Loucy (cell line): ENCODE measurements around the gene HTR1E.
"Not testable (repeated sequence)": the region's sequence is repeated elsewhere in the genome, so short reads cannot be mapped to it uniquely, and the experiment has no call there.

Experiments
- H2AFZ ChIP-seq: fragments of 200-600 bp; sonication (generic); 2 replicates; pipeline ENCODE4 v1.6.0; 2016; ENCODE audit warnings: antibody characterized with exemption, mild to moderate bottlenecking, low read length, moderate library complexity
- H3F3A ChIP-seq: fragments of 200-600 bp; 2 replicates; pipeline ENCODE4 v1.6.0; 2016; ENCODE audit warnings: antibody characterized with exemption, low read depth, mild to moderate bottlenecking
- H3K27me3 ChIP-seq: fragments of 200-600 bp; sonication (generic); 2 replicates; pipeline ENCODE4 v1.6.1; 2014; ENCODE audit warnings: low read length, mild to moderate bottlenecking; ENCODE audit not compliant: insufficient read depth, poor library complexity, severe bottlenecking
- H3K36me3 ChIP-seq: fragments of 200-600 bp; sonication (generic); 2 replicates; pipeline ENCODE4 v1.6.1; 2016; ENCODE audit warnings: low read length; ENCODE audit not compliant: insufficient read depth
- H3K4me1 ChIP-seq: fragments of 200-600 bp; sonication (generic); 2 replicates; pipeline ENCODE4 v1.5.1; 2014; ENCODE audit warnings: low read length, mild to moderate bottlenecking; ENCODE audit not compliant: insufficient read depth, poor library complexity, severe bottlenecking
- H3K4me2 ChIP-seq: fragments of 200-600 bp; sonication (generic); 2 replicates; pipeline ENCODE4 v1.6.0; 2014; ENCODE audit warnings: antibody characterized with exemption, low read length, low read depth, mild to moderate bottlenecking; ENCODE audit not compliant: poor library complexity, severe bottlenecking
- H3K4me3 ChIP-seq: fragments of 200-600 bp; sonication (generic); 2 replicates; pipeline ENCODE4 v1.5.1; 2014; ENCODE audit warnings: low read length, mild to moderate bottlenecking, mixed read lengths; ENCODE audit not compliant: poor library complexity, severe bottlenecking
- H3K79me2 ChIP-seq: fragments of 200-600 bp; sonication (generic); 2 replicates; pipeline ENCODE4 v1.6.1; 2014; ENCODE audit warnings: low read length; ENCODE audit not compliant: insufficient read depth
- H3K9ac ChIP-seq: fragments of 200-600 bp; sonication (generic); 2 replicates; pipeline ENCODE4 v1.6.0; 2014; ENCODE audit warnings: mild to moderate bottlenecking, low read depth, low read length, moderate library complexity; ENCODE audit not compliant: poor library complexity, severe bottlenecking
- H3K9me2 ChIP-seq: fragments of 200-600 bp; sonication (generic); replicated peaks from 2 replicates; pipeline ENCODE4 v1.6.1; 2016; ENCODE audit warnings: low read depth, low read length, mixed read lengths
- H3K9me3 ChIP-seq: fragments of 200-600 bp; sonication (generic); 2 replicates; pipeline ENCODE4 v1.6.1; 2014; ENCODE audit warnings: mild to moderate bottlenecking, antibody characterized with exemption, low read length, low read depth; ENCODE audit not compliant: insufficient read depth
- H4K20me1 ChIP-seq: fragments of 200-600 bp; sonication (generic); 2 replicates; pipeline ENCODE4 v1.6.0; 2014; ENCODE audit warnings: antibody characterized with exemption, low read length, mild to moderate bottlenecking; ENCODE audit not compliant: insufficient read depth, poor library complexity, severe bottlenecking
- EZH2phosphoT487 ChIP-seq: fragments of 200-600 bp; IDR thresholded peaks from 2 replicates; pipeline ENCODE4 v1.6.1; 2018; ENCODE audit warnings: antibody characterized with exemption, mild to moderate bottlenecking, moderate library complexity, borderline replicate concordance
- TF ChIP-seq, protein P1 (sequence below): fragments of 200-600 bp; sonication (generic); conservative IDR thresholded peaks from 2 replicates; pipeline ENCODE4 v1.5.1; 2014; ENCODE audit warnings: mild to moderate bottlenecking, antibody characterized with exemption, low read length

The HTR1E gene, protein sequence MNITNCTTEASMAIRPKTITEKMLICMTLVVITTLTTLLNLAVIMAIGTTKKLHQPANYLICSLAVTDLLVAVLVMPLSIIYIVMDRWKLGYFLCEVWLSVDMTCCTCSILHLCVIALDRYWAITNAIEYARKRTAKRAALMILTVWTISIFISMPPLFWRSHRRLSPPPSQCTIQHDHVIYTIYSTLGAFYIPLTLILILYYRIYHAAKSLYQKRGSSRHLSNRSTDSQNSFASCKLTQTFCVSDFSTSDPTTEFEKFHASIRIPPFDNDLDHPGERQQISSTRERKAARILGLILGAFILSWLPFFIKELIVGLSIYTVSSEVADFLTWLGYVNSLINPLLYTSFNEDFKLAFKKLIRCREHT

DNA sequence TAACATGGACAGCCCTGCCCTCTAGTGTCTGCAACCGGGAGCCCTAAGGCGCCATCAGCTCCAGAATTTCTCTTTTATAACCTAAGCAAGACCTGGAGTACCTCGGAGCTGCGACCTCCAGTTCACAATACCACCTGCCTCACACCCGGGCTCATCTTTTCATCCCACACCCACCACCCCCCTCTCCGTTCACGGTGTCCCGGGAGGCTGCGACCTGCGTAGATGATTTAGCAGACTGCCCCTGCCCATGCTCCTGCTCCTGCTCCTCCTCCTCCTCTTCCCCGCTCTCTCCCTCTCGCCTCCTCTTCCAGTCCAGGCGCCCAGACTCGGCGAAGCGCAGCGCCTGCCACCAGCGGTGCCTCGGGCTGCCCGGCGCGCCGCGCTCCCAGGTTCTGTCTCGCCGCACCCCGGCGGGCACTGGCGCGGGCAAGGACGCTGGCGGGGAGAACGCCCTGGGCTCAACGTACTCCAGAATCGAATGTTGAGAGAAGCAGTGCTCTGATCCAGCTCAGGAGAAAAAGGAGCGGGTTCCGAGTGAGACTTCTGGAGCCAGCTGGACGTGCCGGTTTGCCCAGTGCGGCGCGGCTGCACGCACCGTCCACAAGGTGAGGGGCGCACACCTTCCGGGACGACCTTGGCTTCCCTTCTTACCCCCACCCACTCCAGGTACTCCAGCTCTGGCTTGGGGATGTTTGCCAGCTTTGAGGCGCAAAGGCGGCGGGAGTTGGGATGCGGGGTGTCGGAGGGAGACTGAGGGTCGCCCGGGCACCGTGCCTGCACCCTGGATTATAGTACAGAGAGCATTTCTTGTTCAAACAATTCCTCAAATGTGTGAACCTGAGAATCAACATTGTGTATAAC is at the start of gene HTR1E:
TSS of gene HTR1E (plus strand) at position 310 of the 861 bp plus-strand sequence. CDS start 77,807 bp downstream, outside the sequence.
- no peaks in the 10 kb centered on the region for H3F3A ChIP-seq
- no peaks in the 10 kb centered on the region for H4K20me1 ChIP-seq
- no peaks in the 10 kb centered on the region for H3K9me3 ChIP-seq
- H3K4me1 ChIP-seq, result no peaks in the 10 kb centered on the region
- H3K27me3 ChIP-seq, result no peaks in the 10 kb centered on the region
- H2AFZ ChIP-seq, result no peak within 1 kb of the TSS
- no peaks in the 10 kb centered on the region for H3K79me2 ChIP-seq
- no peak within 1 kb of the TSS for H3K4me3 ChIP-seq
- no peak within 1 kb of the TSS for H3K4me2 ChIP-seq
- H3K9me2 ChIP-seq, result no peaks in the 10 kb centered on the region
- no peak for TF ChIP-seq EZH2phosphoT487
- TF ChIP-seq, protein P1, sequence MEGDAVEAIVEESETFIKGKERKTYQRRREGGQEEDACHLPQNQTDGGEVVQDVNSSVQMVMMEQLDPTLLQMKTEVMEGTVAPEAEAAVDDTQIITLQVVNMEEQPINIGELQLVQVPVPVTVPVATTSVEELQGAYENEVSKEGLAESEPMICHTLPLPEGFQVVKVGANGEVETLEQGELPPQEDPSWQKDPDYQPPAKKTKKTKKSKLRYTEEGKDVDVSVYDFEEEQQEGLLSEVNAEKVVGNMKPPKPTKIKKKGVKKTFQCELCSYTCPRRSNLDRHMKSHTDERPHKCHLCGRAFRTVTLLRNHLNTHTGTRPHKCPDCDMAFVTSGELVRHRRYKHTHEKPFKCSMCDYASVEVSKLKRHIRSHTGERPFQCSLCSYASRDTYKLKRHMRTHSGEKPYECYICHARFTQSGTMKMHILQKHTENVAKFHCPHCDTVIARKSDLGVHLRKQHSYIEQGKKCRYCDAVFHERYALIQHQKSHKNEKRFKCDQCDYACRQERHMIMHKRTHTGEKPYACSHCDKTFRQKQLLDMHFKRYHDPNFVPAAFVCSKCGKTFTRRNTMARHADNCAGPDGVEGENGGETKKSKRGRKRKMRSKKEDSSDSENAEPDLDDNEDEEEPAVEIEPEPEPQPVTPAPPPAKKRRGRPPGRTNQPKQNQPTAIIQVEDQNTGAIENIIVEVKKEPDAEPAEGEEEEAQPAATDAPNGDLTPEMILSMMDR, result no peak; the same call in 1 of the 2 replicates
- no peaks in the 10 kb centered on the region for H3K36me3 ChIP-seq
- H3K9ac ChIP-seq, result no peak within 1 kb of the TSS

DNA sequence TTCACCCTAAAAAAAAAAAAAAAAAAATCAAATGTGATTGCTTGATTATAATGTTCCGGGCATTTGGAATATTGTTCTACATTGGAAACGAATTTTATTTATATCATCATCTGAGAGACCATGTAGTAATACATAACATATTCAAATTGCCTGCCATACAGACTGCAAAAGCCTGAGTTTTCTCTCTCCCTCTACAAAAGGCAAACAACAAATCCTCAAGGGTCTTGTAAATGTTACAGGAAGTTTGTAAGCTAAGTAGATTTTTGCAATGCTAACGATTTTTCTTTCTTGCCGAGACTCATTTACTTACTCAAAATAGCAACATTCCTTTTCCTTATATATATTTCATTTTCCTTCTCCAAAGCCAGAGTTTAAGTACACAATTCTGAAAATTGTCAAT is 49.0 kb upstream of the HTR1E start:
- H3F3A ChIP-seq, result no peaks in the 10 kb centered on the region
- no peak for TF ChIP-seq EZH2phosphoT487
- TF ChIP-seq, protein P1, result no peak

DNA sequence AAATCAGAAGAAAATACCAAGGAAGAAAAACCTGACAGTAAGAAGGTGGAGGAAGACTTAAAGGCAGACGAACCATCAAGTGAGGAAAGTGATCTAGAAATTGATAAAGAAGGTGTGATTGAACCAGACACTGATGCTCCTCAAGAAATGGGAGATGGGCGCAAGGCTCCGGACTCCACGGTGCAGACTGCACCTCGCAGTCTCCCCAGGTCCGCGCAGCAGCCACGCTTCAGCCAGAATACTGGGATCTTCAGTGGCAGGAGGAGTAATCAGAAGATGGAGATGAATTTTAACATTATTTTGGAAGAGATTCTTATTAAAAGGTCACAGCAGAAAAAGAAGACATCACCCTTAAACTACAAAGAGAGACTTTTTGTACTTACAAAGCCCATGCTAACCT is 40.1 kb upstream of the HTR1E start:
- not testable (repeated sequence) for H3K9ac ChIP-seq, H3F3A ChIP-seq, H3K4me1 ChIP-seq, H3K9me2 ChIP-seq, H3K27me3 ChIP-seq, H3K36me3 ChIP-seq, H3K4me3 ChIP-seq, H2AFZ ChIP-seq, H3K9me3 ChIP-seq, H4K20me1 ChIP-seq, H3K4me2 ChIP-seq, H3K79me2 ChIP-seq

More for the DNA sequence above, 49.0 kb upstream of the HTR1E start:
- no peaks in the 10 kb centered on the region for H3K36me3 ChIP-seq
- H3K9me2 ChIP-seq, result no peaks in the 10 kb centered on the region
- no peak overlapping the region for H3K4me3 ChIP-seq
- no peak overlapping the region for H3K4me2 ChIP-seq
- no peak overlapping the region for H2AFZ ChIP-seq
- no peaks in the 10 kb centered on the region for H3K27me3 ChIP-seq
- H3K79me2 ChIP-seq, result no peaks in the 10 kb centered on the region
- no peaks in the 10 kb centered on the region for H4K20me1 ChIP-seq
- H3K9me3 ChIP-seq, result no peaks in the 10 kb centered on the region
- no peaks in the 10 kb centered on the region for H3K4me1 ChIP-seq
- H3K9ac ChIP-seq, result no peak overlapping the region
